Erythroblast (primary cell): Measurements from ENCODE around the gene PDSS1.
"Not testable (repeated sequence)": the region's sequence is repeated elsewhere in the genome, so short reads cannot be mapped to it uniquely, and the experiment has no call there.

ENCODE experiments used
- GATA1 ChIP-seq: IDR thresholded peaks from 2 replicates; pipeline ENCODE4 v1.6.1; 2011; ENCODE audit warnings: low read depth, mild to moderate bottlenecking, control low read depth, low read length, moderate library complexity
- POLR2A ChIP-seq: IDR thresholded peaks from 2 replicates; pipeline ENCODE4 v1.6.1; 2011; ENCODE audit warnings: mild to moderate bottlenecking, low read length

DNA sequence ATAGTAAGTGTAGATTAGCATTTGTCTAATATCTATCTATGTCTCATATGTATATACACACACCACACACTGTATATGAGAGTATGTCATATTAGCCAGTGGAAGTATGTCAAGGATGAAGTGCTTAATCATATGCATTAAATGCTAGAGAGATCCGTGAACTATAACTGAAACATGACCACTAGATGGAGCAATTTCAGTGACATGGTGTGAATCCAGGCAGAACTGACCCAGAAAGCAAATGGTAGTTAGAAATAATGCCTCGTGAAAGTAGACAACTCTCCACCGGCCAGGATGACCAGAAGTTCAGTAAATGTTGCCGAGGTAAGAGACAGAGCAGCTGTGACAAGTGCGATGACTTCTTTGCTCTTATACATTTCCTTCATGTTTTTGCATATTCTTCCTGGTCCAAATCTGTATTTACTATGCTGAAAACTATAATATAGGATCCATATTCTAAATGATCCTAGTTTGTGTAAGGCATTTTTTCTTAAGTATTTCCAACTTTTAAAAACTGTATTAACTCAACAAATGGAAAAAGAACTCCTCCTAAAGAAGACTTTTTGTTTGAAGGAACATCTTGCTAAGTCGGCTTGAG, 12.7 kb upstream of the PDSS1 start:
- not testable (repeated sequence) for TF ChIP-seq POLR2A, GATA1
